Neural progenitor cell (in vitro differentiated cells): Measurements from ENCODE around the gene PTBP3.

Experiments used
- EZH2 ChIP-seq: fragments of 200-600 bp; sonication (generic); IDR thresholded peaks from 2 replicates; pipeline ENCODE4 v1.6.1; 2017; ENCODE audit warnings: antibody characterized with exemption, mild to moderate bottlenecking, moderate library complexity
- EZH2phosphoT487 ChIP-seq: fragments of 200-600 bp; sonication (generic); IDR thresholded peaks from 2 replicates; pipeline ENCODE4 v1.6.1; 2017; ENCODE audit warnings: antibody characterized with exemption
- TF ChIP-seq, protein P1 (sequence below): fragments of 200-600 bp; sonication (generic); IDR thresholded peaks from 2 replicates; pipeline ENCODE4 v1.5.1; 2017; ENCODE audit warnings: antibody characterized with exemption, mild to moderate bottlenecking

GRCh38 chr9:112207451-112207850, 126.0 kb downstream of the PTBP3 start:
- TF ChIP-seq, protein P1, sequence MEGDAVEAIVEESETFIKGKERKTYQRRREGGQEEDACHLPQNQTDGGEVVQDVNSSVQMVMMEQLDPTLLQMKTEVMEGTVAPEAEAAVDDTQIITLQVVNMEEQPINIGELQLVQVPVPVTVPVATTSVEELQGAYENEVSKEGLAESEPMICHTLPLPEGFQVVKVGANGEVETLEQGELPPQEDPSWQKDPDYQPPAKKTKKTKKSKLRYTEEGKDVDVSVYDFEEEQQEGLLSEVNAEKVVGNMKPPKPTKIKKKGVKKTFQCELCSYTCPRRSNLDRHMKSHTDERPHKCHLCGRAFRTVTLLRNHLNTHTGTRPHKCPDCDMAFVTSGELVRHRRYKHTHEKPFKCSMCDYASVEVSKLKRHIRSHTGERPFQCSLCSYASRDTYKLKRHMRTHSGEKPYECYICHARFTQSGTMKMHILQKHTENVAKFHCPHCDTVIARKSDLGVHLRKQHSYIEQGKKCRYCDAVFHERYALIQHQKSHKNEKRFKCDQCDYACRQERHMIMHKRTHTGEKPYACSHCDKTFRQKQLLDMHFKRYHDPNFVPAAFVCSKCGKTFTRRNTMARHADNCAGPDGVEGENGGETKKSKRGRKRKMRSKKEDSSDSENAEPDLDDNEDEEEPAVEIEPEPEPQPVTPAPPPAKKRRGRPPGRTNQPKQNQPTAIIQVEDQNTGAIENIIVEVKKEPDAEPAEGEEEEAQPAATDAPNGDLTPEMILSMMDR: no peak
- TF ChIP-seq EZH2phosphoT487 (no peak), EZH2 (no peak)
